WI38 (cell line): ENCODE results near the gene LBH.

ENCODE experiments used
- H3K4me3 ChIP-seq: 2 replicates; pipeline ENCODE4 v1.5.1; 2011; ENCODE audit warnings: low read depth, mild to moderate bottlenecking, control low read depth, low read length
- CTCF ChIP-seq: IDR thresholded peaks from 2 replicates; pipeline ENCODE4 v1.5.1; 2012; ENCODE audit warnings: low read depth, mild to moderate bottlenecking, control low read depth, low read length

LBH gene

GRCh38 chr2:30271301-30271700 is 40.0 kb downstream of the LBH start:
- H3K4me3 ChIP-seq: no peak overlapping the region
- TF ChIP-seq CTCF: no peak

- H3K4me3 ChIP-seq: no peak overlapping the region
- TF ChIP-seq CTCF: no peak
Measured at GRCh38 chr2:30272286-30272685, 41.0 kb downstream of the LBH start.

- TF ChIP-seq CTCF: no peak
- H3K4me3 ChIP-seq: no peak overlapping the region
Measured at GRCh38 chr2:30272761-30273573, 41.6 kb downstream of the LBH start.

GRCh38 chr2:30273574-30273929 is 42.2 kb downstream of the LBH start:
- H3K4me3 ChIP-seq: no peak overlapping the region
- TF ChIP-seq CTCF: no peak

GRCh38 chr2:30275256-30275655 is 43.9 kb downstream of the LBH start:
- TF ChIP-seq CTCF: no peak
- H3K4me3 ChIP-seq: no peak overlapping the region

- TF ChIP-seq CTCF: no peak
- no peak overlapping the region for H3K4me3 ChIP-seq
Measured at GRCh38 chr2:30276455-30276911, 45.1 kb downstream of the LBH start.

- TF ChIP-seq CTCF: no peak
- no peak overlapping the region for H3K4me3 ChIP-seq
Measured at GRCh38 chr2:30277582-30277981, 46.2 kb downstream of the LBH start.
